Measurements from ENCODE around the gene GATA6. TPM values are rescaled to one million over a fixed set of nuclear protein-coding genes. Genes with fewer than 3 reads are reported as not detected.

GATA6 gene
- 0.17 and 0.33 TPM in 2 replicates for total RNA-seq

GRCh38 chr18:22169011-22169888 lies at the start of gene GATA6:
Gene GATA6, plus strand, starts transcription at chr18:22169589. Its CDS starts 1,556 bp downstream, at chr18:22171145.

Other genes starting within 250 kb of the GATA6 start
- not detected in 2 replicates for gene CTAGE1, start 248.3 kb downstream of the GATA6 start, total RNA-seq